HEK293 (cell line): ENCODE data around the gene SLC22A4.
A peak's percentile ranks its signal among the peaks of the same experiment; 100 is the strongest.

Source experiments
- PRDM1 ChIP-seq: fragments of 450-650 bp; formaldehyde crosslinking; IDR thresholded peaks from 2 replicates; pipeline ENCODE4; 2016; ENCODE audit warnings: missing biosample characterization, missing genetic modification characterization
- TCF7L2 ChIP-seq: IDR thresholded peaks from 2 replicates; pipeline ENCODE4 v1.6.1; 2011; ENCODE audit warnings: low read depth, mild to moderate bottlenecking, inconsistent platforms, low read length, moderate library complexity, borderline replicate concordance
- ZFP3 ChIP-seq: fragments of 450-650 bp; formaldehyde crosslinking; IDR thresholded peaks from 2 replicates; pipeline ENCODE4 v1.5.1; 2016; ENCODE audit warnings: low read depth, missing biosample characterization, missing genetic modification characterization
- ZFP41 ChIP-seq: fragments of 450-650 bp; formaldehyde crosslinking; IDR thresholded peaks from 2 replicates; pipeline ENCODE4 v1.5.1; 2016; ENCODE audit warnings: missing biosample characterization, missing genetic modification characterization, borderline replicate concordance
- ZNF133 ChIP-seq: fragments of 450-650 bp; formaldehyde crosslinking; IDR thresholded peaks from 2 replicates; pipeline ENCODE4 v1.5.1; 2016; ENCODE audit warnings: missing biosample characterization, missing genetic modification characterization
- ZNF223 ChIP-seq: fragments of 450-650 bp; formaldehyde crosslinking; IDR thresholded peaks from 2 replicates; pipeline ENCODE4 v1.5.1; 2016; ENCODE audit warnings: missing biosample characterization, missing genetic modification characterization
- ZNF292 ChIP-seq: fragments of 450-650 bp; formaldehyde crosslinking; IDR thresholded peaks from 2 replicates; pipeline ENCODE4 v1.5.1; 2016; ENCODE audit warnings: low read depth, missing biosample characterization, missing genetic modification characterization, borderline replicate concordance
- ZNF549 ChIP-seq: fragments of 450-650 bp; IDR thresholded peaks from 2 replicates; pipeline ENCODE4 v1.5.1; 2018; ENCODE audit warnings: missing biosample characterization, missing genetic modification characterization, mild to moderate bottlenecking, inconsistent platforms, moderate library complexity
- ZNF555 ChIP-seq: fragments of 450-650 bp; formaldehyde crosslinking; conservative IDR thresholded peaks from 2 replicates; pipeline ENCODE4 v1.5.1; 2017; ENCODE audit warnings: missing biosample characterization, mild to moderate bottlenecking, missing genetic modification characterization, inconsistent platforms
- TF ChIP-seq, protein P1 (sequence below): fragments of 450-650 bp; formaldehyde crosslinking; IDR thresholded peaks from 2 replicates; pipeline ENCODE4 v1.5.1; 2016; ENCODE audit warnings: missing biosample characterization, missing genetic modification characterization
- TF ChIP-seq, protein P2 (sequence below): fragments of 450-650 bp; formaldehyde crosslinking; IDR thresholded peaks from 2 replicates; pipeline ENCODE4 v1.5.1; 2016; ENCODE audit warnings: missing biosample characterization, missing genetic modification characterization
- TF ChIP-seq, protein P3 (sequence below): fragments of 450-650 bp; formaldehyde crosslinking; IDR thresholded peaks from 2 replicates; pipeline ENCODE4 v1.5.1; 2017; ENCODE audit warnings: missing biosample characterization, missing genetic modification characterization

DNA sequence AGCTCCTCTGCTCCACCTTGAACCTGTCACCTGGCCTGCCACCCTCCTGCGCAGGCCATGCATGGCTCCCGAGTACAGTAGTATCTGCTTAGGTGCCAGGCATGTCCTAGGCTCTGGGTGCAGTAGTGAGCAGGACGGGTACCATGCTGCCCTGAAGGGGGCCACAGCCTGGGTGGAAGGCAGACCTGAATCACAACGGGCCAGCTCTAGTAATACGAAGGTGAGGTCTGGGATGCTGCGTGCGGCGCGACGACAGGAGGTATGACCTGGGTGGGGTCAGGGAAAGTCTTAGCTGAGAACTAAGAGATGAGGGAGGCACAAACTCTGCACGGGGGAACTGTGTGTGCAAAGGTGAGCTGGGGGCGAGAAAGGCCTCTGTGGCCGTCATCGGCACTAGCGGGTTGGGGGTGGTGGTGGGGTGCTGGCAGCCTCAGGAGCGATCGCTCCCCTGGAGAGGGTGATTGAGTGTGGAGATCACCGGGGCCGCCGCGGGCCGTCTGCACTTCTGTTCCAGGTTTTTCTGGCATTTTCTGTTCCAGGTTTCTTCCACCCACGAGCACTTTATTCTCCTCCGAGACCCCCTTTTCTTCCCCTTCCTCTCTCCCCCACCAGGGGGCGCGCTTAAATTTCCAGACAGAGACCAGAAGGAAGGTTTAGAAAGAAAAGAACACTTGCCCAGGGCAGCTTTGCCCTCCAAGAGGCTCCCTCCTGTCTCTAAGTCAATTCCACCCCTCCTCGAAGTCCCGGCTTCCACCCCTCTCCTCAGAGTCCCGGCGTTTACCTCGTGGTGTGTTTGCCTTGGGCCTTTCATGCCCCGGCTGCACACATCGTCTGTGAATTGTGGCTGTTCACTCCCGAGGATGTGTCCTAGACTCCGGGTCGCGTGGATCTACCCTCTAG lies 21.6 kb upstream of the SLC22A4 start:
- TF ChIP-seq, protein P1, sequence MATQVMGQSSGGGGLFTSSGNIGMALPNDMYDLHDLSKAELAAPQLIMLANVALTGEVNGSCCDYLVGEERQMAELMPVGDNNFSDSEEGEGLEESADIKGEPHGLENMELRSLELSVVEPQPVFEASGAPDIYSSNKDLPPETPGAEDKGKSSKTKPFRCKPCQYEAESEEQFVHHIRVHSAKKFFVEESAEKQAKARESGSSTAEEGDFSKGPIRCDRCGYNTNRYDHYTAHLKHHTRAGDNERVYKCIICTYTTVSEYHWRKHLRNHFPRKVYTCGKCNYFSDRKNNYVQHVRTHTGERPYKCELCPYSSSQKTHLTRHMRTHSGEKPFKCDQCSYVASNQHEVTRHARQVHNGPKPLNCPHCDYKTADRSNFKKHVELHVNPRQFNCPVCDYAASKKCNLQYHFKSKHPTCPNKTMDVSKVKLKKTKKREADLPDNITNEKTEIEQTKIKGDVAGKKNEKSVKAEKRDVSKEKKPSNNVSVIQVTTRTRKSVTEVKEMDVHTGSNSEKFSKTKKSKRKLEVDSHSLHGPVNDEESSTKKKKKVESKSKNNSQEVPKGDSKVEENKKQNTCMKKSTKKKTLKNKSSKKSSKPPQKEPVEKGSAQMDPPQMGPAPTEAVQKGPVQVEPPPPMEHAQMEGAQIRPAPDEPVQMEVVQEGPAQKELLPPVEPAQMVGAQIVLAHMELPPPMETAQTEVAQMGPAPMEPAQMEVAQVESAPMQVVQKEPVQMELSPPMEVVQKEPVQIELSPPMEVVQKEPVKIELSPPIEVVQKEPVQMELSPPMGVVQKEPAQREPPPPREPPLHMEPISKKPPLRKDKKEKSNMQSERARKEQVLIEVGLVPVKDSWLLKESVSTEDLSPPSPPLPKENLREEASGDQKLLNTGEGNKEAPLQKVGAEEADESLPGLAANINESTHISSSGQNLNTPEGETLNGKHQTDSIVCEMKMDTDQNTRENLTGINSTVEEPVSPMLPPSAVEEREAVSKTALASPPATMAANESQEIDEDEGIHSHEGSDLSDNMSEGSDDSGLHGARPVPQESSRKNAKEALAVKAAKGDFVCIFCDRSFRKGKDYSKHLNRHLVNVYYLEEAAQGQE = no peak
- TF ChIP-seq, protein P2, sequence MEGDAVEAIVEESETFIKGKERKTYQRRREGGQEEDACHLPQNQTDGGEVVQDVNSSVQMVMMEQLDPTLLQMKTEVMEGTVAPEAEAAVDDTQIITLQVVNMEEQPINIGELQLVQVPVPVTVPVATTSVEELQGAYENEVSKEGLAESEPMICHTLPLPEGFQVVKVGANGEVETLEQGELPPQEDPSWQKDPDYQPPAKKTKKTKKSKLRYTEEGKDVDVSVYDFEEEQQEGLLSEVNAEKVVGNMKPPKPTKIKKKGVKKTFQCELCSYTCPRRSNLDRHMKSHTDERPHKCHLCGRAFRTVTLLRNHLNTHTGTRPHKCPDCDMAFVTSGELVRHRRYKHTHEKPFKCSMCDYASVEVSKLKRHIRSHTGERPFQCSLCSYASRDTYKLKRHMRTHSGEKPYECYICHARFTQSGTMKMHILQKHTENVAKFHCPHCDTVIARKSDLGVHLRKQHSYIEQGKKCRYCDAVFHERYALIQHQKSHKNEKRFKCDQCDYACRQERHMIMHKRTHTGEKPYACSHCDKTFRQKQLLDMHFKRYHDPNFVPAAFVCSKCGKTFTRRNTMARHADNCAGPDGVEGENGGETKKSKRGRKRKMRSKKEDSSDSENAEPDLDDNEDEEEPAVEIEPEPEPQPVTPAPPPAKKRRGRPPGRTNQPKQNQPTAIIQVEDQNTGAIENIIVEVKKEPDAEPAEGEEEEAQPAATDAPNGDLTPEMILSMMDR (tag by site-specific recombination) = peak; percentile 26; the same call in 1 of the 2 replicates
- TF ChIP-seq TCF7L2 (no peak), ZFP41 (tag by site-specific recombination) (no peak), ZNF549 (tag by site-specific recombination) (no peak), ZFP3 (tag by site-specific recombination) (no peak), ZNF292 (tag by site-specific recombination) (no peak), ZNF223 (tag by site-specific recombination) (no peak), ZNF555 (tag by site-specific recombination) (no peak), PRDM1 (no peak), ZNF133 (tag by site-specific recombination) (no peak)
- TF ChIP-seq, protein P3, sequence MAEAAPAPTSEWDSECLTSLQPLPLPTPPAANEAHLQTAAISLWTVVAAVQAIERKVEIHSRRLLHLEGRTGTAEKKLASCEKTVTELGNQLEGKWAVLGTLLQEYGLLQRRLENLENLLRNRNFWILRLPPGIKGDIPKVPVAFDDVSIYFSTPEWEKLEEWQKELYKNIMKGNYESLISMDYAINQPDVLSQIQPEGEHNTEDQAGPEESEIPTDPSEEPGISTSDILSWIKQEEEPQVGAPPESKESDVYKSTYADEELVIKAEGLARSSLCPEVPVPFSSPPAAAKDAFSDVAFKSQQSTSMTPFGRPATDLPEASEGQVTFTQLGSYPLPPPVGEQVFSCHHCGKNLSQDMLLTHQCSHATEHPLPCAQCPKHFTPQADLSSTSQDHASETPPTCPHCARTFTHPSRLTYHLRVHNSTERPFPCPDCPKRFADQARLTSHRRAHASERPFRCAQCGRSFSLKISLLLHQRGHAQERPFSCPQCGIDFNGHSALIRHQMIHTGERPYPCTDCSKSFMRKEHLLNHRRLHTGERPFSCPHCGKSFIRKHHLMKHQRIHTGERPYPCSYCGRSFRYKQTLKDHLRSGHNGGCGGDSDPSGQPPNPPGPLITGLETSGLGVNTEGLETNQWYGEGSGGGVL (tag by site-specific recombination) = no peak
